Uterus (tissue), 4 donors: ENCODE measurements around the gene ZBTB7C. TPM values are rescaled to one million over a fixed set of nuclear protein-coding genes. Genes with fewer than 3 reads are reported as not detected.

Experiments used
- DNase-seq, 2 donors: peaks; one replicate each; pipeline ENCODE4 v3.0.0-alpha.2; 2019 to 2020
- H3K27ac ChIP-seq, 2 donors: fragments of 200-600 bp; sonication (generic); 1 replicate in 1 of 2; 2 replicates in 1 of 2; pipeline ENCODE4 v1.5.1; 2016 to 2018
- H3K27me3 ChIP-seq, 2 donors: fragments of 200-600 bp; sonication (generic); one replicate each; pipeline ENCODE4 v1.5.1; 2018 to 2019; ENCODE audit warnings: control low read depth in 1 of 2
- H3K36me3 ChIP-seq, 2 donors: fragments of 200-600 bp; sonication (generic); one replicate each; pipeline ENCODE4 v1.5.1; 2019; ENCODE audit warnings: control low read depth in 1 of 2
- H3K4me1 ChIP-seq, 2 donors: fragments of 200-600 bp; sonication (generic); one replicate each; pipeline ENCODE4 v1.5.1; 2018 to 2019; ENCODE audit warnings: control low read depth in 1 of 2
- H3K4me3 ChIP-seq, 2 donors: fragments of 200-600 bp; sonication (generic); 1 replicate in 1 of 2; 2 replicates in 1 of 2; pipeline ENCODE4 v1.5.1; 2018 to 2019; ENCODE audit warnings: mild to moderate bottlenecking in 1 of 2
- H3K9me3 ChIP-seq, 2 donors: fragments of 200-600 bp; sonication (generic); one replicate each; pipeline ENCODE4 v1.5.1; 2019; ENCODE audit warnings: control low read depth in 1 of 2
- CTCF ChIP-seq, 4 experiments: fragments of 200-600 bp in 2 of 4; fragments of 450-650 bp in 2 of 4; sonication (generic) in 2 of 4; IDR thresholded peaks; one replicate each; pipeline ENCODE4 v1.5.1; 2016 to 2019; ENCODE audit warnings: antibody characterized with exemption in 4 of 4, mild to moderate bottlenecking in 2 of 4, moderate library complexity in 1 of 4
- POLR2A ChIP-seq, 2 donors: fragments of 450-650 bp; IDR thresholded peaks; one replicate each; pipeline ENCODE4 v1.6.1; 2016; ENCODE audit warnings: antibody characterized with exemption in 2 of 2, mild to moderate bottlenecking in 1 of 2, moderate library complexity in 1 of 2
- intact Hi-C: fragments of 100-400 bp; cut with DNase I; formaldehyde crosslinking; loops from one replicate; pipeline ENCODE4 v1.15.1; 2023; ENCODE audit warnings: low total_unique reads
- total RNA-seq, 4 donors: library from RNA; depleted of rRNA in 3 of 4; stranded (reverse); fragments of >200 nt in 3 of 4; gene quantifications; one replicate each; pipeline versions ENCODE4 v1.1.0 to v1.2.4, GENCODE V29; 2014 to 2023
- donor health status: DM: yes; HTN: yes; CAD: no.

Gene ZBTB7C
- total RNA-seq, 4 donors from 2014 or later, result 1.0 to 11.2 (median 7.9) TPM

GRCh38 chr18:48066225-48066652 is 342.9 kb downstream of the ZBTB7C start:
- no peaks in the 10 kb centered on the region for H3K27me3 ChIP-seq
- no peak overlapping the region for H3K27ac ChIP-seq
- DNase-seq, result no peak
- intact Hi-C loops, result no loop called here
- H3K4me1 ChIP-seq, result no peaks in the 10 kb centered on the region
- TF ChIP-seq POLR2A (IDR thresholded peaks at IDR 0.05), result no peak
- no peak for TF ChIP-seq CTCF (IDR thresholded peaks at IDR 0.05)
- no peak overlapping the region for H3K4me3 ChIP-seq
- H3K9me3 ChIP-seq, result no peaks in the 10 kb centered on the region
- H3K36me3 ChIP-seq, result no peaks in the 10 kb centered on the region

GRCh38 chr18:48065601-48065995 is 343.6 kb downstream of the ZBTB7C start:
- no peaks in the 10 kb centered on the region for H3K27me3 ChIP-seq
- no peak overlapping the region for H3K27ac ChIP-seq
- H3K9me3 ChIP-seq, result no peaks in the 10 kb centered on the region
- DNase-seq, result no peak
- intact Hi-C loops, result no loop called here
- no peaks in the 10 kb centered on the region for H3K4me1 ChIP-seq
- H3K36me3 ChIP-seq, result no peaks in the 10 kb centered on the region
- TF ChIP-seq POLR2A (IDR thresholded peaks at IDR 0.05) (no peak), CTCF (IDR thresholded peaks at IDR 0.05) (no peak)
- no peak overlapping the region for H3K4me3 ChIP-seq

GRCh38 chr18:48064978-48065600 is 344.1 kb downstream of the ZBTB7C start:
- intact Hi-C loops, result no loop called here
- no peaks in the 10 kb centered on the region for H3K9me3 ChIP-seq
- H3K27me3 ChIP-seq, result no peaks in the 10 kb centered on the region
- H3K4me1 ChIP-seq, result no peaks in the 10 kb centered on the region
- H3K27ac ChIP-seq, result no peak overlapping the region
- no peaks in the 10 kb centered on the region for H3K36me3 ChIP-seq
- DNase-seq, result no peak
- no peak overlapping the region for H3K4me3 ChIP-seq
- TF ChIP-seq CTCF (IDR thresholded peaks at IDR 0.05), result no peak
- TF ChIP-seq POLR2A (IDR thresholded peaks at IDR 0.05), result no peak

DNA sequence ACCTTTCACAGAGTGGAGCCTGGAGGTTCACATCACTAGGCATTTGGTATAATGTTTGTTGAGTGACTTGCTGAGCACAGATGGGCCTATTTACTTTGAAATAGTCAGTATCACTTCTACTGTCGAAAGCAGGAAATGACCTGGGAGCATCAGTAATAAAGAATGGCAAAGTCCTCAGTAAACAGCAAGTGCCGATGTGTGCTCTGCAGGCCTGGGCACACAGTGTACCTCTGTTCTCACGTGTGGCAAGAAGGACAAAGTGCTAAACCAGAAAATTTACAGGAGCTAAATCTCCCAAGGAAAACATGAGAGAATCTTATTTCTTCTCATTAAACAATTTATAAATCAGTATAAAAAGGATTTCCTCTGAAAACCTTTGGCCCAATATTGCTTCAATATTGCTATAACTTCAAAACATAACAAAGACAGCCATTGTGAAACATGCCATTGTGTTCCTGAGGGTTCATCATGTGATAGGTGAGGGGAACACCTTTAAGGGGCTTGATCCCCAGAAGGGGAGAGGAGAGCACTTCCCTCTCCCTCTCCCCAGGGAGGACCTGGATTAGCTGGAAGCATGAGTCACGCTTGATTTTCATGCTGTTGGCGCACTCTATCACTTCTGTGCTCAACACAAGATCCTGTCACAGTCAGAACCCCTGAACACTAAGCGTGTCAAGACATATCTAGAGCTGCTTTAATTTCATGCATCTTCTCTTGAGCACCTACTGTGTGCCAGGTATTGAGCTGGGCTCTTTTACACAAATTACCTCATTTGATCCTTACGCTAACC is 347.2 kb downstream of the ZBTB7C start:
- no peaks in the 10 kb centered on the region for H3K9me3 ChIP-seq
- intact Hi-C loops, result no loop called here
- no peaks in the 10 kb centered on the region for H3K36me3 ChIP-seq
- no peaks in the 10 kb centered on the region for H3K4me1 ChIP-seq
- no peaks in the 10 kb centered on the region for H3K27me3 ChIP-seq
- no peak for DNase-seq
- H3K27ac ChIP-seq, result no peak overlapping the region
- TF ChIP-seq POLR2A (IDR thresholded peaks at IDR 0.05), result no peak
- no peak for TF ChIP-seq CTCF (IDR thresholded peaks at IDR 0.05)
- no peak overlapping the region for H3K4me3 ChIP-seq

DNA sequence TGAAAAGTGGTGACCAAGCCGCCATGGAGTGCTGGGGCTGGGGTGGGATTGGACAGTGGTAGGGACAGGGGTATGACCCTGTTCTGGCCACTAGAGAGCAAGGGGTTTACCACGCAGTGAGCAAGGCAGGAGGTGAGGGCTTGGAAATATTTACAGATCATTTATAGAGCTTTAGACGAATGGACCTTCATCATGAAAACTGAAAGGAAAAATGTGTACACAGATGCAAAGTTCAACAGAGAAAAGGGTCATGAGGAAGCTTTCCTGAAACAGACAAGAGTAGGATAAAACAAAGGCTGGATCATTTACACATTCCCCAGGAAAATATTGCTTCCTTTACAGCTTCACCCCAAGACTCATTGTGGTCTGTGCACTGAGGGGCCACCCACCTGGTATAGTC is 348.2 kb downstream of the ZBTB7C start:
- TF ChIP-seq POLR2A (IDR thresholded peaks at IDR 0.05) (no peak), CTCF (IDR thresholded peaks at IDR 0.05) (no peak)
- H3K4me1 ChIP-seq, result no peaks in the 10 kb centered on the region
- no peak overlapping the region for H3K27ac ChIP-seq
- DNase-seq, result no peak
- no peak overlapping the region for H3K4me3 ChIP-seq
- no peaks in the 10 kb centered on the region for H3K36me3 ChIP-seq
- intact Hi-C loops, result no loop called here
- no peaks in the 10 kb centered on the region for H3K27me3 ChIP-seq
- no peaks in the 10 kb centered on the region for H3K9me3 ChIP-seq
